GM12878 (cell line): ENCODE results near the gene HEBP1. TPM values are rescaled to one million over a fixed set of nuclear protein-coding genes. Genes with fewer than 3 reads are reported as not detected.

ENCODE experiments used
- ATAC-seq: fragments of 200-7000 bp; cut with Tn5 transposase; 3 replicates; pipeline ENCODE4 v1.9.1; 2020; ENCODE audit warnings: mild to moderate bottlenecking, moderate library complexity
- BruUV-seq: library from RNA; stranded (reverse); fragments of 400-500 nt; replicated peaks from 2 replicates; lab custom pipeline; 2021; lab: Mats Ljungman, UMichigan
- CTCF ChIA-PET: fragments of 300-600 bp; sonication (Branson Sonifier 250); formaldehyde crosslinking; extraction: SDS; loops from one replicate; lab custom pipeline; 2021; ENCODE audit warnings: inconsistent platforms; lab: Yijun Ruan, JAX
- POLR2A ChIA-PET: fragments of 350-600 bp; formaldehyde crosslinking; extraction: SDS; loops from one replicate; lab custom pipeline; 2021; ENCODE audit warnings: inconsistent platforms; lab: Charles Lee
- RAD21 ChIA-PET: fragments of 300-600 bp; sonication (Branson Sonifier 250); formaldehyde crosslinking; loops from one replicate; lab custom pipeline; 2023; ENCODE audit warnings: antibody characterized with exemption; ENCODE audit not compliant: unreplicated experiment; lab: Charles Lee
- SMC1A ChIA-PET: fragments of 300-600 bp; sonication (Branson Sonifier 250); formaldehyde crosslinking; loops from one replicate; lab custom pipeline; 2023; ENCODE audit not compliant: unreplicated experiment, uncharacterized antibody; lab: Charles Lee
- DNase-seq: peaks from one replicate; pipeline ENCODE4 v3.0.0-alpha.2; 2011; ENCODE audit warnings: low read depth, low spot score
- FAIRE-seq: peaks from 3 replicates; lab custom pipeline; 2011; peaks lifted over from hg19 to GRCh38; lab: Jason Lieb, UNC
- H2AFZ ChIP-seq: 2 replicates; pipeline ENCODE4 v1.6.0; 2011; ENCODE audit warnings: low read depth, low read length, control low read depth; ENCODE audit not compliant: control insufficient read depth
- H3K27ac ChIP-seq: 2 replicates; pipeline ENCODE4 v1.5.1; 2011; ENCODE audit warnings: control low read depth; ENCODE audit not compliant: control insufficient read depth, insufficient read depth
- H3K27me3 ChIP-seq, 2 experiments: replicated peaks in 1 of 2; 2 replicates each; pipeline versions ENCODE4 v1.6.0 to v1.6.1; 2011; ENCODE audit warnings: low read length in 1 of 2; ENCODE audit not compliant: control insufficient read depth in 2 of 2, insufficient read depth in 2 of 2
- H3K36me3 ChIP-seq, 2 experiments: 2 replicates each; pipeline ENCODE4 v1.5.1; 2011; ENCODE audit warnings: low read length in 1 of 2; ENCODE audit not compliant: control insufficient read depth in 2 of 2, insufficient read depth in 2 of 2
- H3K4me1 ChIP-seq: 2 replicates; pipeline ENCODE4 v1.6.1; 2011; ENCODE audit warnings: mild to moderate bottlenecking, low read length, moderate library complexity, mixed read lengths; ENCODE audit not compliant: control insufficient read depth, insufficient read depth
- H3K4me2 ChIP-seq: 2 replicates; pipeline ENCODE4 v1.6.0; 2011; ENCODE audit warnings: control low read depth; ENCODE audit not compliant: control insufficient read depth, insufficient read depth
- H3K4me3 ChIP-seq: fragments of 200-600 bp; sonication (generic); 2 replicates; pipeline ENCODE4 v1.5.1; 2016
- H3K79me2 ChIP-seq: 2 replicates; pipeline ENCODE4 v1.6.0; 2011; ENCODE audit warnings: low read length; ENCODE audit not compliant: control insufficient read depth, insufficient read depth
- H3K9ac ChIP-seq: 2 replicates; pipeline ENCODE4 v1.8.0; 2011; ENCODE audit warnings: low read length, control low read depth, mixed read lengths; ENCODE audit not compliant: control insufficient read depth, insufficient read depth
- H3K9me3 ChIP-seq: replicated peaks from 3 replicates; pipeline ENCODE4 v1.5.1; 2011; ENCODE audit warnings: mild to moderate bottlenecking, low read length; ENCODE audit not compliant: control insufficient read depth, insufficient read depth
- H4K20me1 ChIP-seq: 2 replicates; pipeline ENCODE4 v1.6.0; 2011; ENCODE audit not compliant: control insufficient read depth, insufficient read depth
- BCL3 ChIP-seq: IDR thresholded peaks from 2 replicates; pipeline ENCODE4 v1.6.1; 2011; ENCODE audit warnings: borderline replicate concordance, low read depth, mild to moderate bottlenecking, moderate library complexity, low read length; ENCODE audit not compliant: insufficient read depth, poor library complexity, severe bottlenecking
- FOXK2 ChIP-seq: fragments of 450-650 bp; IDR thresholded peaks from 2 replicates; pipeline ENCODE4 v1.6.1; 2017; ENCODE audit warnings: mild to moderate bottlenecking, moderate library complexity
- FOXM1 ChIP-seq: IDR thresholded peaks from 2 replicates; pipeline ENCODE4 v1.6.1; 2012; ENCODE audit warnings: low read depth, mild to moderate bottlenecking, inconsistent platforms, low read length, moderate library complexity
- JUND ChIP-seq: IDR thresholded peaks from 2 replicates; pipeline ENCODE4 v1.6.1; 2012; ENCODE audit warnings: low read depth, mild to moderate bottlenecking, low read length, improper control_type of control experiment, moderate library complexity
- MYC ChIP-seq: IDR thresholded peaks from 2 replicates; pipeline ENCODE4 v1.6.1; 2011; ENCODE audit warnings: mild to moderate bottlenecking, low read length, moderate library complexity, inconsistent platforms; ENCODE audit not compliant: insufficient read depth, insufficient replicate concordance, insufficient read length, severe bottlenecking
- NFIC ChIP-seq: IDR thresholded peaks from 2 replicates; pipeline ENCODE4 v1.6.1; 2012; ENCODE audit warnings: low read depth, mild to moderate bottlenecking, inconsistent platforms, low read length, moderate library complexity
- NR2F1 ChIP-seq: fragments of 450-650 bp; conservative IDR thresholded peaks from 2 replicates; pipeline ENCODE4 v1.6.1; 2017; ENCODE audit warnings: mild to moderate bottlenecking
- SMAD5 ChIP-seq: IDR thresholded peaks from 2 replicates; pipeline ENCODE4 v1.6.1; 2016; ENCODE audit warnings: antibody characterized with exemption, low read depth
- SP1 ChIP-seq: IDR thresholded peaks from one replicate; pipeline ENCODE4 v1.6.1; 2011; ENCODE audit warnings: low read depth, low read length
- TARDBP ChIP-seq: IDR thresholded peaks from 2 replicates; pipeline ENCODE4 v1.6.1; 2016; ENCODE audit warnings: borderline replicate concordance
- ZBTB11 ChIP-seq: fragments of 450-650 bp; formaldehyde crosslinking; IDR thresholded peaks from 2 replicates; pipeline ENCODE4 v1.5.0; 2022; ENCODE audit warnings: mild to moderate bottlenecking, missing genetic modification characterization
- ZNF274 ChIP-seq: IDR thresholded peaks from one replicate; pipeline ENCODE4 v1.8.0; 2011; ENCODE audit not compliant: insufficient read length, insufficient read depth
- ZNF687 ChIP-seq: fragments of 450-650 bp; IDR thresholded peaks from 2 replicates; pipeline ENCODE4 v1.6.1; 2017; ENCODE audit warnings: mild to moderate bottlenecking, moderate library complexity
- ZSCAN29 ChIP-seq: fragments of 450-650 bp; IDR thresholded peaks from 2 replicates; pipeline ENCODE4 v1.6.1; 2017; ENCODE audit warnings: mild to moderate bottlenecking, moderate library complexity
- WGBS: methylation state at CpG from one replicate; pipeline ENCODE4 v1.1.6; 2016; ENCODE audit warnings: low lambda C conversion rate; ENCODE audit not compliant: insufficient replicate concordance, insufficient coverage; ENCODE audit errors: missing lambda C conversion rate; 5-methylcytosine and 5-hydroxymethylcytosine counted together
- in situ Hi-C: fragments of 300-500 bp; cut with MboI; formaldehyde crosslinking; loops from 9 replicates; pipeline ENCODE4 v1.14.3; 2018; ENCODE audit warnings: mixed read lengths
- intact Hi-C: fragments of 100-400 bp; cut with micrococcal nuclease; formaldehyde crosslinking; loops from one replicate; pipeline ENCODE4 v1.14.2; 2022; ENCODE audit not compliant: unreplicated experiment
- polyA plus RNA-seq, 11 experiments: library from polyadenylated mRNA; depleted of rRNA in 4 of 11; unstranded in 6 of 11; stranded (reverse) in 5 of 11; fragments of >200 nt; fragmentation: Nextera tagmentation in 4 of 11; fragmentation: Illumina TruSeq in 1 of 11; extraction: Ambion mirVana in 4 of 11; extraction: Trizol in 1 of 11; gene quantifications; 1 replicate in 1 of 11; 2 replicates in 10 of 11; pipeline versions ENCODE4 v1.2.1 to v1.2.3, GENCODE V29; 2011 to 2016; ENCODE audit warnings: inconsistent platforms in 2 of 11, missing spikeins in 2 of 11, low read depth in 1 of 11
- total RNA-seq, 4 experiments: library from RNA; depleted of rRNA in 3 of 4; stranded (reverse); fragments of >200 nt in 3 of 4; fragmentation: Illumina TruSeq in 1 of 4; extraction: Trizol in 1 of 4; gene quantifications; 2 replicates each; pipeline versions ENCODE4 v1.2.1 to v1.2.3, GENCODE V29; 2013 to 2021

Gene HEBP1
- total and polyA plus RNA-seq, 10 of the 15 experiments (the other 5 are each of a cell fraction or from before 2014, with no cell fraction given), result 0.07 to 0.32 (median 0.18) TPM; not detected in 5

GRCh38 chr12:12936983-12937491 is 63.0 kb downstream of the HEBP1 start (continued):
- TF ChIP-seq ZNF687 (no peak), FOXM1 (no peak), SMAD5 (no peak)

GRCh38 chr12:12934556-12934955 is 65.5 kb downstream of the HEBP1 start:
- no peaks in the 10 kb centered on the region for H3K79me2 ChIP-seq
- DNase-seq (no peak), ATAC-seq (no peak)
- H3K4me3 ChIP-seq, result no peak overlapping the region
- POLR2A ChIA-PET, result no interaction called here
- H3K4me1 ChIP-seq, result no peaks in the 10 kb centered on the region
- no peaks in the 10 kb centered on the region for H3K36me3 ChIP-seq
- H3K27me3 ChIP-seq, result peaks cover 0 to 1% of the 10 kb centered on the region in 2 experiments; a peak in 2 of 4 replicates
- H3K27ac ChIP-seq, result no peak overlapping the region
- no TSS peak for BruUV-seq
- H4K20me1 ChIP-seq, result no peaks in the 10 kb centered on the region
- no peak for TF ChIP-seq NFIC
- no peak for TF ChIP-seq ZNF274
- TF ChIP-seq JUND, result no peak
- no peak for TF ChIP-seq SP1
- TF ChIP-seq ZBTB11 (CRISPR knock-in tag), result no peak
- TF ChIP-seq BCL3, result no peak
- TF ChIP-seq FOXK2, result no peak
- TF ChIP-seq MYC, result no peak
- no peak for TF ChIP-seq NR2F1
- no peak for TF ChIP-seq TARDBP
- TF ChIP-seq ZSCAN29, result no peak
- TF ChIP-seq, all 136 proteins: peak for 0
- ChIA-PET RAD21 (no interaction called here), SMC1A (interaction anchor here (0.6 kb wide), 1 partner anchor 306 kb away, joined by 3 read pairs; no protein-coding TSS in a partner anchor), CTCF (interaction anchor here (1.0 kb wide), 1 partner anchor 49 kb away, joined by 3 read pairs; no protein-coding TSS in a partner anchor)
- Histone ChIP-seq H3K9me3 (no peaks in the 10 kb centered on the region), H3K9ac (no peak overlapping the region), H2AFZ (no peak overlapping the region), H3K4me2 (no peak overlapping the region)
- intact Hi-C loops (no loop called here), in situ Hi-C loops (no loop called here)
- 48% methylated on average over 8 of the region's 8 CpGs for WGBS
- FAIRE-seq, result no peak
